Measurements from ENCODE around the gene N4BP2L2.

- no peak for TF ChIP-seq CTCF (conservative IDR thresholded peaks at IDR 0.05; ENCODE audit: low read depth, low read length)
- TF ChIP-seq EZH2 (IDR thresholded peaks at IDR 0.05; ENCODE audit: borderline replicate concordance, low read depth, low read length, poor library complexity, severe bottlenecking) = no peak
Measured at GRCh38 chr13:32446773-32447465, 91.7 kb downstream of the N4BP2L2 start.

All from A673 (cell line).